ENCODE results near the gene TMEM59. TPM values are rescaled to one million over a fixed set of nuclear protein-coding genes. Genes with fewer than 3 reads are reported as not detected.
"Not testable (repeated sequence)": the region's sequence is repeated elsewhere in the genome, so short reads cannot be mapped to it uniquely, and the experiment has no call there.

Gene TMEM59
- total and polyA plus RNA-seq, 2 donors = 185 to 233 TPM

- Histone ChIP-seq H3K4me3 (ENCODE audit: low read length in 2 of 2) (no peak overlapping the region), H3K4me1 (ENCODE audit: control insufficient read depth in 2 of 2, insufficient read depth in 2 of 2, low read length in 2 of 2) (no peaks in the 10 kb centered on the region), H3K36me3 (ENCODE audit: control insufficient read depth in 2 of 2, insufficient read depth in 2 of 2, low read length in 1 of 2) (peaks cover 5 to 8% of the 10 kb centered on the region in 2 donors), H3K27me3 (ENCODE audit: control insufficient read depth in 2 of 2, insufficient read depth in 1 of 2, low read length in 1 of 2) (no peaks in the 10 kb centered on the region), H3K9me3 (ENCODE audit: control insufficient read depth in 2 of 2, insufficient read depth in 1 of 2, low read length in 1 of 2) (no peaks in the 10 kb centered on the region), H3K27ac (ENCODE audit: low read depth in 1 of 2, low read length in 1 of 2) (no peak overlapping the region)
- 97% methylated on average over 2 of the region's 2 CpGs for WGBS
- DNase-seq (ENCODE audit: low read depth in 6 of 9, low spot score in 9 of 9) = no peak
These were observed 28.6 kb downstream of the TMEM59 start for GRCh38 chr1:54024358-54024757.

GRCh38 chr1:54019562-54020176 lies 33.3 kb downstream of the TMEM59 start:
- H3K27me3 ChIP-seq (ENCODE audit: control insufficient read depth in 2 of 2, insufficient read depth in 1 of 2, low read length in 1 of 2) = peaks cover 0 to 12% of the 10 kb centered on the region in 2 donors
- 93% methylated on average over 10 of the region's 10 CpGs for WGBS
- not testable (repeated sequence) for H3K36me3 ChIP-seq (ENCODE audit: control insufficient read depth in 2 of 2, insufficient read depth in 2 of 2, low read length in 1 of 2); H3K4me3 ChIP-seq (ENCODE audit: low read length in 2 of 2); H3K27ac ChIP-seq (ENCODE audit: low read depth in 1 of 2, low read length in 1 of 2); H3K4me1 ChIP-seq (ENCODE audit: control insufficient read depth in 2 of 2, insufficient read depth in 2 of 2, low read length in 2 of 2); H3K9me3 ChIP-seq (ENCODE audit: control insufficient read depth in 2 of 2, insufficient read depth in 1 of 2, low read length in 1 of 2); DNase-seq (ENCODE audit: low read depth in 6 of 9, low spot score in 9 of 9)

- peaks cover 0 to 12% of the 10 kb centered on the region in 2 donors for H3K27me3 ChIP-seq (ENCODE audit: control insufficient read depth in 2 of 2, insufficient read depth in 1 of 2, low read length in 1 of 2)
- no peaks in the 10 kb centered on the region for H3K9me3 ChIP-seq (ENCODE audit: control insufficient read depth in 2 of 2, insufficient read depth in 1 of 2, low read length in 1 of 2)
- H3K4me3 ChIP-seq (ENCODE audit: low read length in 2 of 2) = no peak overlapping the region
- H3K4me1 ChIP-seq (ENCODE audit: control insufficient read depth in 2 of 2, insufficient read depth in 2 of 2, low read length in 2 of 2) = no peaks in the 10 kb centered on the region
- H3K36me3 ChIP-seq (ENCODE audit: control insufficient read depth in 2 of 2, insufficient read depth in 2 of 2, low read length in 1 of 2) = no peaks in the 10 kb centered on the region
- 91% methylated on average over 5 of the region's 5 CpGs for WGBS
- no peak for DNase-seq (ENCODE audit: low read depth in 6 of 9, low spot score in 9 of 9)
- no peak overlapping the region for H3K27ac ChIP-seq (ENCODE audit: low read depth in 1 of 2, low read length in 1 of 2)
These were observed 34.4 kb downstream of the TMEM59 start for GRCh38 chr1:54018635-54019034.

GRCh38 chr1:54017979-54018378 lies 35.0 kb downstream of the TMEM59 start, which contains the start of gene LDLRAD1:
TSS of gene LDLRAD1 (minus strand) at chr1:54018186. CDS start at chr1:54018112, 74 bp downstream.
- Histone ChIP-seq H3K4me1 (ENCODE audit: control insufficient read depth in 2 of 2, insufficient read depth in 2 of 2, low read length in 2 of 2) (no peaks in the 10 kb centered on the region), H3K36me3 (ENCODE audit: control insufficient read depth in 2 of 2, insufficient read depth in 2 of 2, low read length in 1 of 2) (no peaks in the 10 kb centered on the region), H3K4me3 (ENCODE audit: low read length in 2 of 2) (no peak within 1 kb of the TSS), H3K9me3 (ENCODE audit: control insufficient read depth in 2 of 2, insufficient read depth in 1 of 2, low read length in 1 of 2) (no peaks in the 10 kb centered on the region), H3K27ac (ENCODE audit: low read depth in 1 of 2, low read length in 1 of 2) (no peak within 1 kb of the TSS), H3K27me3 (ENCODE audit: control insufficient read depth in 2 of 2, insufficient read depth in 1 of 2, low read length in 1 of 2) (peaks cover 0 to 12% of the 10 kb centered on the region in 2 donors)
- no peak for DNase-seq (ENCODE audit: low read depth in 6 of 9, low spot score in 9 of 9)
- WGBS = 80% methylated on average over 6 of the region's 6 CpGs

- no peak overlapping the region for H3K27ac ChIP-seq (ENCODE audit: low read depth in 1 of 2, low read length in 1 of 2)
- H3K4me3 ChIP-seq (ENCODE audit: low read length in 2 of 2) = no peak overlapping the region
- no peaks in the 10 kb centered on the region for H3K4me1 ChIP-seq (ENCODE audit: control insufficient read depth in 2 of 2, insufficient read depth in 2 of 2, low read length in 2 of 2)
- WGBS = 89% methylated on average over 8 of the region's 8 CpGs
- DNase-seq (ENCODE audit: low read depth in 6 of 9, low spot score in 9 of 9) = no peak
- no peaks in the 10 kb centered on the region for H3K9me3 ChIP-seq (ENCODE audit: control insufficient read depth in 2 of 2, insufficient read depth in 1 of 2, low read length in 1 of 2)
- peaks cover 0 to 12% of the 10 kb centered on the region in 2 donors for H3K27me3 ChIP-seq (ENCODE audit: control insufficient read depth in 2 of 2, insufficient read depth in 1 of 2, low read length in 1 of 2)
- H3K36me3 ChIP-seq (ENCODE audit: control insufficient read depth in 2 of 2, insufficient read depth in 2 of 2, low read length in 1 of 2) = no peaks in the 10 kb centered on the region
These were observed 36.4 kb downstream of the TMEM59 start for GRCh38 chr1:54016343-54017282.

- peaks cover 0 to 12% of the 10 kb centered on the region in 2 donors for H3K27me3 ChIP-seq (ENCODE audit: control insufficient read depth in 2 of 2, insufficient read depth in 1 of 2, low read length in 1 of 2)
- DNase-seq (ENCODE audit: low read depth in 6 of 9, low spot score in 9 of 9) = no peak
- no peak overlapping the region for H3K4me3 ChIP-seq (ENCODE audit: low read length in 2 of 2)
- 88% methylated on average over 17 of the region's 17 CpGs for WGBS
- no peaks in the 10 kb centered on the region for H3K36me3 ChIP-seq (ENCODE audit: control insufficient read depth in 2 of 2, insufficient read depth in 2 of 2, low read length in 1 of 2)
- H3K9me3 ChIP-seq (ENCODE audit: control insufficient read depth in 2 of 2, insufficient read depth in 1 of 2, low read length in 1 of 2) = no peaks in the 10 kb centered on the region
- no peaks in the 10 kb centered on the region for H3K4me1 ChIP-seq (ENCODE audit: control insufficient read depth in 2 of 2, insufficient read depth in 2 of 2, low read length in 2 of 2)
- no peak overlapping the region for H3K27ac ChIP-seq (ENCODE audit: low read depth in 1 of 2, low read length in 1 of 2)
These were observed 38.9 kb downstream of the TMEM59 start for GRCh38 chr1:54014009-54014629.

GRCh38 chr1:54013393-54014008 lies 39.5 kb downstream of the TMEM59 start:
- H3K4me1 ChIP-seq (ENCODE audit: control insufficient read depth in 2 of 2, insufficient read depth in 2 of 2, low read length in 2 of 2) = no peaks in the 10 kb centered on the region
- no peak for DNase-seq (ENCODE audit: low read depth in 6 of 9, low spot score in 9 of 9)
- 88% methylated on average over 8 of the region's 8 CpGs for WGBS

GRCh38 chr1:54012863-54013262 lies 40.1 kb downstream of the TMEM59 start:
- Histone ChIP-seq H3K9me3 (ENCODE audit: control insufficient read depth in 2 of 2, insufficient read depth in 1 of 2, low read length in 1 of 2) (no peaks in the 10 kb centered on the region), H3K27me3 (ENCODE audit: control insufficient read depth in 2 of 2, insufficient read depth in 1 of 2, low read length in 1 of 2) (peaks cover 0 to 7% of the 10 kb centered on the region in 2 donors), H3K4me1 (ENCODE audit: control insufficient read depth in 2 of 2, insufficient read depth in 2 of 2, low read length in 2 of 2) (no peaks in the 10 kb centered on the region), H3K36me3 (ENCODE audit: control insufficient read depth in 2 of 2, insufficient read depth in 2 of 2, low read length in 1 of 2) (no peaks in the 10 kb centered on the region), H3K27ac (ENCODE audit: low read depth in 1 of 2, low read length in 1 of 2) (no peak overlapping the region), H3K4me3 (ENCODE audit: low read length in 2 of 2) (no peak overlapping the region)
- DNase-seq (ENCODE audit: low read depth in 6 of 9, low spot score in 9 of 9) = no peak
- 96% methylated on average over 8 of the region's 8 CpGs for WGBS

More at GRCh38 chr1:54013393-54014008, 39.5 kb downstream of the TMEM59 start:
- peaks cover 0 to 12% of the 10 kb centered on the region in 2 donors for H3K27me3 ChIP-seq (ENCODE audit: control insufficient read depth in 2 of 2, insufficient read depth in 1 of 2, low read length in 1 of 2)
- H3K36me3 ChIP-seq (ENCODE audit: control insufficient read depth in 2 of 2, insufficient read depth in 2 of 2, low read length in 1 of 2) = no peaks in the 10 kb centered on the region
- no peak overlapping the region for H3K4me3 ChIP-seq (ENCODE audit: low read length in 2 of 2)
- H3K9me3 ChIP-seq (ENCODE audit: control insufficient read depth in 2 of 2, insufficient read depth in 1 of 2, low read length in 1 of 2) = no peaks in the 10 kb centered on the region
- no peak overlapping the region for H3K27ac ChIP-seq (ENCODE audit: low read depth in 1 of 2, low read length in 1 of 2)
